Neural cell (in vitro differentiated cells): ENCODE results near the gene HS3ST1. TPM values are rescaled to one million over a fixed set of nuclear protein-coding genes. Genes with fewer than 3 reads are reported as not detected.

Experiments
- H2AFZ ChIP-seq: fragments of 200-600, 300-800 bp; sonication (generic), shearing (Covaris generic); 2 replicates; pipeline ENCODE4 v1.6.0; 2014; ENCODE audit warnings: low read depth, mild to moderate bottlenecking, antibody characterized with exemption, low read length, moderate library complexity
- H3F3A ChIP-seq: fragments of 200-600 bp; shearing (Covaris generic); 2 replicates; pipeline ENCODE4 v1.6.1; 2016; ENCODE audit warnings: mild to moderate bottlenecking, moderate library complexity, mixed read lengths, antibody characterized with exemption, low read length; ENCODE audit not compliant: insufficient read depth, poor library complexity, severe bottlenecking
- H3K27ac ChIP-seq: fragments of 200-600, 300-800 bp; sonication (generic), shearing (Covaris generic); 2 replicates; pipeline ENCODE4 v1.5.1; 2014; ENCODE audit warnings: mild to moderate bottlenecking, low read length, moderate library complexity
- H3K27me3 ChIP-seq: fragments of 300-800, 200-600 bp; sonication (generic), shearing (Covaris generic); 2 replicates; pipeline ENCODE4 v1.6.0; 2014; ENCODE audit warnings: mild to moderate bottlenecking, low read depth, low read length, moderate library complexity; ENCODE audit not compliant: insufficient read depth
- H3K36me3 ChIP-seq: fragments of 300-800, 200-600 bp; sonication (generic), shearing (Covaris generic); 2 replicates; pipeline ENCODE4 v1.5.1; 2014; ENCODE audit warnings: mild to moderate bottlenecking, antibody characterized with exemption, low read length, moderate library complexity; ENCODE audit not compliant: insufficient read depth
- H3K4me2 ChIP-seq: fragments of 300-800, 200-600 bp; sonication (generic), shearing (Covaris generic); 2 replicates; pipeline ENCODE4 v1.6.0; 2014; ENCODE audit warnings: mild to moderate bottlenecking, low read length
- H3K4me3 ChIP-seq: fragments of 300-800, 200-600 bp; sonication (generic), shearing (Covaris generic); 2 replicates; pipeline ENCODE4 v1.5.1; 2014; ENCODE audit warnings: mild to moderate bottlenecking, low read length, moderate library complexity
- H3K79me2 ChIP-seq: fragments of 200-600 bp; shearing (Covaris generic); replicated peaks from 2 replicates; pipeline ENCODE4 v1.6.0; 2014; ENCODE audit warnings: mild to moderate bottlenecking, low read length, moderate library complexity; ENCODE audit not compliant: insufficient read depth
- H3K9ac ChIP-seq: fragments of 300-800, 200-600 bp; sonication (generic), shearing (Covaris generic); 2 replicates; pipeline ENCODE4 v1.6.1; 2016; ENCODE audit warnings: mild to moderate bottlenecking, low read length, mixed read lengths
- H3K9me2 ChIP-seq: fragments of 200-600 bp; shearing (Covaris generic); 2 replicates; pipeline ENCODE4 v1.6.1; 2016; ENCODE audit warnings: mild to moderate bottlenecking, low read length, mixed read lengths; ENCODE audit not compliant: insufficient read depth
- H3K9me3 ChIP-seq: fragments of 200-600, 300-800 bp; sonication (generic), shearing (Covaris generic); 2 replicates; pipeline ENCODE4 v1.6.1; 2016; ENCODE audit warnings: mild to moderate bottlenecking, mixed run types, low read length, moderate library complexity, mixed read lengths
- H4K20me1 ChIP-seq: fragments of 200-600 bp; shearing (Covaris generic); 2 replicates; pipeline ENCODE4 v1.6.1; 2016; ENCODE audit warnings: mild to moderate bottlenecking, mixed run types; ENCODE audit not compliant: insufficient read depth
- CTCF ChIP-seq: fragments of 450-650 bp; IDR thresholded peaks from 2 replicates; pipeline ENCODE4 v1.5.1; 2014; ENCODE audit warnings: antibody characterized with exemption, mild to moderate bottlenecking, moderate library complexity; ENCODE audit not compliant: poor library complexity, severe bottlenecking
- EP300 ChIP-seq: fragments of 450-650 bp; conservative IDR thresholded peaks from 2 replicates; pipeline ENCODE4 v1.6.1; 2014; ENCODE audit warnings: antibody characterized with exemption, mild to moderate bottlenecking, moderate library complexity; ENCODE audit not compliant: poor library complexity, severe bottlenecking
- EZH2 ChIP-seq: fragments of 200-600, 300-800 bp; shearing (Covaris generic), sonication (generic); IDR thresholded peaks from 2 replicates; pipeline ENCODE4 v1.6.1; 2014; ENCODE audit warnings: antibody characterized with exemption, low read length, borderline replicate concordance, mild to moderate bottlenecking; ENCODE audit not compliant: insufficient read depth, poor library complexity, severe bottlenecking
- MXI1 ChIP-seq: fragments of 450-650 bp; conservative IDR thresholded peaks from 2 replicates; pipeline ENCODE4 v1.6.1; 2014; ENCODE audit warnings: antibody characterized with exemption, mild to moderate bottlenecking; ENCODE audit not compliant: poor library complexity, severe bottlenecking
- POLR2AphosphoS5 ChIP-seq: IDR thresholded peaks from 2 replicates; pipeline ENCODE4 v1.6.1; 2012
- RAD21 ChIP-seq: fragments of 450-650 bp; conservative IDR thresholded peaks from 2 replicates; pipeline ENCODE4 v1.6.1; 2014; ENCODE audit warnings: antibody characterized with exemption, mild to moderate bottlenecking, moderate library complexity
- REST ChIP-seq: IDR thresholded peaks from 2 replicates; pipeline ENCODE4 v1.6.1; 2012; ENCODE audit warnings: borderline replicate concordance
- SMC3 ChIP-seq: fragments of 450-650 bp; conservative IDR thresholded peaks from 2 replicates; pipeline ENCODE4 v1.6.1; 2014; ENCODE audit warnings: antibody characterized with exemption, mild to moderate bottlenecking, moderate library complexity; ENCODE audit not compliant: poor library complexity
- TAF1 ChIP-seq: IDR thresholded peaks from 2 replicates; pipeline ENCODE4 v1.6.1; 2012; ENCODE audit warnings: low read depth
- polyA plus RNA-seq: library from polyadenylated mRNA; depleted of rRNA; stranded (reverse); fragments of >200 nt; gene quantifications from 2 replicates; pipeline ENCODE4 v1.2.3, GENCODE V29; 2014

Gene HS3ST1
- polyA plus RNA-seq, 1 donor from 2014 or later, result 0.35 TPM

- Histone ChIP-seq H3K36me3 (no peaks in the 10 kb centered on the region), H2AFZ (no peak overlapping the region), H3K9ac (no peak overlapping the region), H3K9me3 (no peaks in the 10 kb centered on the region), H3K4me2 (no peak overlapping the region), H4K20me1 (no peaks in the 10 kb centered on the region), H3K9me2 (no peaks in the 10 kb centered on the region), H3K27ac (no peak overlapping the region), H3K79me2 (no peaks in the 10 kb centered on the region), H3K4me3 (no peak overlapping the region), H3K27me3 (no peaks in the 10 kb centered on the region), H3F3A (no peaks in the 10 kb centered on the region)
- no peak for TF ChIP-seq POLR2AphosphoS5
- no peak for TF ChIP-seq EP300
- no peak for TF ChIP-seq SMC3
- TF ChIP-seq EZH2, result no peak
- TF ChIP-seq CTCF, result no peak
- TF ChIP-seq MXI1, result no peak
- no peak for TF ChIP-seq REST
- no peak for TF ChIP-seq TAF1
- TF ChIP-seq RAD21, result no peak
Measured at GRCh38 chr4:11376571-11376970, 52.1 kb downstream of the HS3ST1 start.

GRCh38 chr4:11376146-11376545 lies 52.5 kb downstream of the HS3ST1 start:
- TF ChIP-seq REST (no peak), EZH2 (no peak), RAD21 (no peak), TAF1 (no peak)
- H4K20me1 ChIP-seq, result no peaks in the 10 kb centered on the region
- H2AFZ ChIP-seq, result no peak overlapping the region
- no peak overlapping the region for H3K9ac ChIP-seq
- no peaks in the 10 kb centered on the region for H3K36me3 ChIP-seq
- no peak overlapping the region for H3K4me2 ChIP-seq
- no peaks in the 10 kb centered on the region for H3K27me3 ChIP-seq
- no peaks in the 10 kb centered on the region for H3F3A ChIP-seq
- no peaks in the 10 kb centered on the region for H3K9me3 ChIP-seq
- no peaks in the 10 kb centered on the region for H3K79me2 ChIP-seq
- H3K4me3 ChIP-seq, result no peak overlapping the region
- no peak overlapping the region for H3K27ac ChIP-seq
- no peaks in the 10 kb centered on the region for H3K9me2 ChIP-seq
